Stimulated activated CD4-positive, alpha-beta T cell treated with anti-CD3 and anti-CD28 coated beads, Interleukin-1b, Interleukin-23, amount 100 ng/mL, for 4 hours (primary cell): ENCODE data around the gene KLHDC8A.
"Not testable (repeated sequence)": the region's sequence is repeated elsewhere in the genome, so short reads cannot be mapped to it uniquely, and the experiment has no call there.

Source experiments
- DNase-seq, 2 donors: peaks; one replicate each; pipeline ENCODE4 v3.0.0-alpha.2; 2020; ENCODE audit warnings: low read depth in 2 of 2

Gene KLHDC8A

GRCh38 chr1:205356440-205357139 is at the start of gene KLHDC8A:
KLHDC8A (minus strand) TSS chr1:205356922; CDS start chr1:205343604, 13,318 bp downstream.
- no peak for DNase-seq

GRCh38 chr1:205406252-205406651 is 49.5 kb upstream of the KLHDC8A start:
- not testable (repeated sequence) for DNase-seq

- not testable (repeated sequence) for DNase-seq
Observed at GRCh38 chr1:205404484-205404883, 47.8 kb upstream of the KLHDC8A start.

GRCh38 chr1:205398586-205398985 is 41.9 kb upstream of the KLHDC8A start:
- DNase-seq: no peak

GRCh38 chr1:205396967-205397616 is 40.4 kb upstream of the KLHDC8A start:
- peak in 1 of 2 donors; percentile 2 for DNase-seq

GRCh38 chr1:205395616-205396015 is 38.9 kb upstream of the KLHDC8A start:
- no peak for DNase-seq

- no peak for DNase-seq
Observed at GRCh38 chr1:205392650-205393049, 35.9 kb upstream of the KLHDC8A start.

GRCh38 chr1:205391386-205391785 is 34.7 kb upstream of the KLHDC8A start:
- no peak for DNase-seq

GRCh38 chr1:205387845-205388244 is 31.1 kb upstream of the KLHDC8A start:
- DNase-seq: no peak

- DNase-seq: not testable (repeated sequence)
Observed at GRCh38 chr1:205382990-205383389, 26.3 kb upstream of the KLHDC8A start.

- DNase-seq: no peak
Observed at GRCh38 chr1:205382561-205382960, 25.8 kb upstream of the KLHDC8A start.

GRCh38 chr1:205381305-205381704 is 24.6 kb upstream of the KLHDC8A start:
- no peak for DNase-seq

GRCh38 chr1:205380882-205381281 is 24.2 kb upstream of the KLHDC8A start:
- no peak for DNase-seq

GRCh38 chr1:205379056-205379455 is 22.3 kb upstream of the KLHDC8A start:
- no peak for DNase-seq

GRCh38 chr1:205377355-205377754 is 20.6 kb upstream of the KLHDC8A start:
- no peak for DNase-seq

- no peak for DNase-seq
Observed at GRCh38 chr1:205376739-205377138, 20.0 kb upstream of the KLHDC8A start.

GRCh38 chr1:205375835-205376545 is 19.3 kb upstream of the KLHDC8A start:
- no peak for DNase-seq

- DNase-seq: no peak
Observed at GRCh38 chr1:205374210-205375078, 17.7 kb upstream of the KLHDC8A start.

- DNase-seq: no peak
Observed at GRCh38 chr1:205373798-205374175, 17.1 kb upstream of the KLHDC8A start.

- no peak for DNase-seq
Observed at GRCh38 chr1:205373022-205373797, 16.5 kb upstream of the KLHDC8A start.
